ENCODE results near the gene CTSZ. TPM values are rescaled to one million over a fixed set of nuclear protein-coding genes. Genes with fewer than 3 reads are reported as not detected.
A peak's percentile ranks its signal among the peaks of the same experiment; 100 is the strongest.
"Not testable (repeated sequence)": the region's sequence is repeated elsewhere in the genome, so short reads cannot be mapped to it uniquely, and the experiment has no call there.

The CTSZ gene
- total and polyA plus RNA-seq, 2 donors = 55.1 to 165 TPM

DNA sequence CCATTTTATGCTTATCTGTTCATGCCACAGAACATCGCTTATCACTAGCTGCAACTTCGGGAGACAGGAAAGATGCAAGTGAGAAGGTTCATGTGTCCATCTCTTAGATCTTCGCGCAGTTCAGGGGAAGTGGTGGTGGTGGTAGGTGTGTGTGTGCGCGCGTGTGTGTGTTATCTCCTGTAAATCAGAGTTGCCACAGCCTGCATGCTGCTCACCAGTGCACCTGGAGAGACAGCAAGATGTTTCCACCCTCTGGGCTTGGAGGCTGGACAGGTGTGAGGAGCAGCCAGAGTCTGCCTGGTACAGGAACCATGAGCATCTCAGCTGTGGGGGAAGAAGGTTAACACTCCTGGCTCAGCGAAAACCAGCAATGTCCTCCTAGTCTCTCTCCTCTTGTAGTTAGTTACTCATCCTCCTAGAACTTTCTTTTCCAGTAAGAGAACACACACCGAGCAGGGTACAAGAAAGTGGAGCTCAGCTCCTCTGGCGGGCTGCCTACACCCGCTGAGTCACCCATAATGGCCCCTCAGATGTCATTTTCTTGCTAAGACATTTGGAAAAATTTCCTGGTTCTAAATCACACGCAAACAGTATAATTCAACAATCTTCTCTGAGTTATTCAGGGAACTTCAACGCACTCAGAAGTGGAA, 7.0 kb upstream of the CTSZ start:
- H3K4me1 ChIP-seq (ENCODE audit: insufficient read depth) = no peaks in the 10 kb centered on the region
- DNase-seq (ENCODE audit: extremely low spot score) = no peak
- no peak overlapping the region for H3K4me3 ChIP-seq (ENCODE audit: low read depth, low read length)
- no peak overlapping the region for H3K27ac ChIP-seq (ENCODE audit: low read depth)
- H3K36me3 ChIP-seq (ENCODE audit: insufficient read depth) = no peaks in the 10 kb centered on the region
- WGBS = 72% methylated on average over 13 of the region's 13 CpGs

DNA sequence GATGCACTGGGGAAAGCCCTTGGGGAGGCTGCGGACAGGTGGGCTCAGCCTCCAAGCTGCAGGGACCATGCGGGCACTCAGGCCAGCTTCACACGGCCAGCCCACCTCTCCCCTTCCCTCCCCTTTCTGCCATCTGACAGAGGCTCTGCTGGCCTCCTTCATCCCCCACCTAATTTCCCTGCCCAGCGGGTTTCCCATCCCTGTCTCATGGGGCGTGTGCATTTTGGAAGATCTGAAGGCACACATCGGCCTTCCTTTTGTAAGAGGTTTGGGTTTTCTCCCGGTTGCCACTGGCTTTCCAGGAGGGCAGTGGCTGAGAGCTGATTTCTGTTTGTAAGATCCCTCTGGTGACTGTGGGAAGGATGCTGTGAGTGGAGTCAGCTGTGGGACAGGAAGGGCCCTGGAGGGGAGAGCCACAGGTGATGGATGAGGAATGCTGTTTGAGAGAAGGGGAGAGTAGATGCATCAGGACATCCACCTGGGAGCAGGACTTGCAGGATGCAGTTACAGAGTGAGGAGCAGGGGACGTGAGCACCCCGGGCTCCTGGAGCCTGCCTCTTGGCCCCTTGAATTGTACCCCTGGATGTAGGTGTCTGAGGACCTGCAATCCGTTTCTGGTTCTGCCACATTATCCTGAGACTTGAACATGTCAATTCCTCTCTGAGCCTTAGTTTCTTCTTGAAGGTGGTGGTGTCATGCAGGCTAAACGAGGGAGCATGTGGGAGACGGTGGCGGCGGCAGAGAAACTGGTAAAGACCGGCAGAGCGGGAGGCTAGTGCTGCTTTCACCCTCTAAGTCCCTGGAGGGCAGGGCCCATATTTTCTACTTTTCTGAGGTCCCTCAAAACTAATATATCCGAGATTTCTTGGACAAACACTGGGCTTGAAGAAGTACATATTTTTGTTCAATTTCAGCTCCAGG, 6.2 kb upstream of the CTSZ start:
- Histone ChIP-seq H3K36me3 (ENCODE audit: insufficient read depth) (no peaks in the 10 kb centered on the region), H3K27ac (ENCODE audit: low read depth) (no peak overlapping the region), H3K4me3 (ENCODE audit: low read depth, low read length) (no peak overlapping the region), H3K4me1 (ENCODE audit: insufficient read depth) (no peaks in the 10 kb centered on the region)
- DNase-seq (ENCODE audit: extremely low spot score) = no peak
- 85% methylated on average over 17 of the region's 17 CpGs for WGBS

DNA sequence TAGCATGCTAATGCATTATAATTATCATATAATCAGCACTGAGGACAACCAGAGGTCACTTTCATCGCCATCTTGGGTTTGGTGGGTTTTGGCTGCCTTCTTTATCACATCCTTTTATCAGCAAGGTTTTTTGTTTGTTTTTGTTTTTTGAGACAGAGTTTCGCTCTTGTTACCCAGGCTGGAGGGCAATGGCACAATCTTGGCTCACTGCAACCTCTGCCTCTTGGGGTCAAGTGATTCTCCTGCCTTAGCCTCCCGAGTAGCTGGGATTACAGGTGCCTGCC, 4.8 kb upstream of the CTSZ start:
- H3K36me3 ChIP-seq (ENCODE audit: insufficient read depth); H3K4me1 ChIP-seq (ENCODE audit: insufficient read depth); DNase-seq (ENCODE audit: extremely low spot score); H3K27ac ChIP-seq (ENCODE audit: low read depth); H3K4me3 ChIP-seq (ENCODE audit: low read depth, low read length): not testable (repeated sequence)
- 89% methylated on average over 3 of the region's 3 CpGs for WGBS

DNA sequence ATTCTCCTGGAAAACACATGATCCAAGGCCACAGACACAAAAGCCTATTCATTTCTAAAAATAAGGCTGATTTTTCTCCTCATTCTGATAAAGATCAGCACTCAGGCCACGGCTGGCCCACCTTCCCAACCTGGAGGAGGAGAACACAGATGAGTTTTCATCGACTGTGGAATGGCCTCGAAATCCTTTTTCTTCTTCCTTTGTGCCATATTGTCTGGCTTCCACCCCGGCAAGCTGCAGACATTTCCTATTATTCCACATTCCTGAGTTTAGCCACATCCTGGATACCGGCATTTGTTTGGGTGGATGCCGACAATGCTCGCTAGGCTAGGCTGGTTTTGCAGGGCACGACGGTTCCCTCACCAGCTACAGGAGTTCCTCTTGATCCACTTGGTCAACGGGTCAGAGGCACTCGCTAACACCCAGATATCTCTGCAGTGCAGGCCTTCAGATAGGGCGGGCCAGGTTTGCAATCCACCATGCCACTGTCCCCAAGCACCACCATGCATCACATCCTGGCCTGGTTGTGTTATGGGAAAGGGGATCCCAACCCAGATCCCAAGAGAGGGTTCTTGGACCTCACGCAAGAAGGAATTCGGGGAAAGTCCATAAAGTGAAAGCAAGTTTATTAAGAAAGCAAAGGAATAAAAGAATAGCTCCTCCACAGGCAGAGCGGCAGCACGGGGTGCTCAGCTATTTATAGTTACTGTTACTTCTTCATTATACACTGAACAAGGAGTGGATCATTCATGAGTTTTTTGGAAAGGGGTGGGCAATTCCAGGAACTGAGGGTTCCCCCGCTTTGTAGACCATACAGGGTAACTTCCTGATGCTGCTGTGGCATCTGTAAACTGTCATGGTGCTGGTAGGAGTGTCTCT, 4.2 kb upstream of the CTSZ start:
- Histone ChIP-seq H3K4me3 (ENCODE audit: low read depth, low read length) (no peak overlapping the region), H3K36me3 (ENCODE audit: insufficient read depth) (no peaks in the 10 kb centered on the region), H3K4me1 (ENCODE audit: insufficient read depth) (no peaks in the 10 kb centered on the region), H3K27ac (ENCODE audit: low read depth) (no peak overlapping the region)
- WGBS = 65% methylated on average over 17 of the region's 17 CpGs
- no peak for DNase-seq (ENCODE audit: extremely low spot score)

DNA sequence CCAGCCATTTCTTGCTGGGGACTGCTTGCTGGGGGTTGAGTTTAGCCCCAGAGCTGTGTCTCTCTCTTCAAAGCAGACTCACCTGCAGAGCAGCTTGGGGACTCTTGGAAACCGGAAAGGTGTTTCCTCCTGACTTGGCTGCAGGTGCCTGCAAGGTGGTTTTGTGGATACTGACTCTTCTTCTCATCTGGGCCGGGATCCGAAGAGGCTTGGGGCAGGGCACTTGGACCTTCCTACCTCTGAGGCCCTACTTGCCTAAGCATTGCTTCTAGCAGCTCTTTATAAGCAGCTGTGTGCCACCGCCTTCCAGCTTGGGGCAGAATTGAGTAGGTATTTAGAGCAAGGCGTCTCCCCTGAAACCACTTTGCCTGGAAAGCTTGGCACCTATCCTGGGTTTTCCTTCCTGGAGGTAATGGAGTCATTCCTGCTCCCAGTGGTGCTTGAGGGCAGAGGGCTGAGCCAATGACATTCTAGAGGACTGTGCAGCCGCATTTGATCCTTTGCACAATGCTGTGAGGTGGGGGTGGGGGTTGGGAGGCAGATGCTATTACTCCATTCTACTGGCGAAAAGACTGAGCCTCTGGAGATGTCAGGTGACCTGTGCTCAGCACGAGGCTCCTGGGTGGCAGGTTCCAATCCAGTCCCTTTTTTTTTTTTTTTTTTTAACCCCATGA, 3.4 kb upstream of the CTSZ start:
- no peaks in the 10 kb centered on the region for H3K4me1 ChIP-seq (ENCODE audit: insufficient read depth)
- 77% methylated on average over 8 of the region's 8 CpGs for WGBS
- no peak overlapping the region for H3K27ac ChIP-seq (ENCODE audit: low read depth)
- no peak overlapping the region for H3K4me3 ChIP-seq (ENCODE audit: low read depth, low read length)
- DNase-seq (ENCODE audit: extremely low spot score) = no peak
- H3K36me3 ChIP-seq (ENCODE audit: insufficient read depth) = no peaks in the 10 kb centered on the region

DNA sequence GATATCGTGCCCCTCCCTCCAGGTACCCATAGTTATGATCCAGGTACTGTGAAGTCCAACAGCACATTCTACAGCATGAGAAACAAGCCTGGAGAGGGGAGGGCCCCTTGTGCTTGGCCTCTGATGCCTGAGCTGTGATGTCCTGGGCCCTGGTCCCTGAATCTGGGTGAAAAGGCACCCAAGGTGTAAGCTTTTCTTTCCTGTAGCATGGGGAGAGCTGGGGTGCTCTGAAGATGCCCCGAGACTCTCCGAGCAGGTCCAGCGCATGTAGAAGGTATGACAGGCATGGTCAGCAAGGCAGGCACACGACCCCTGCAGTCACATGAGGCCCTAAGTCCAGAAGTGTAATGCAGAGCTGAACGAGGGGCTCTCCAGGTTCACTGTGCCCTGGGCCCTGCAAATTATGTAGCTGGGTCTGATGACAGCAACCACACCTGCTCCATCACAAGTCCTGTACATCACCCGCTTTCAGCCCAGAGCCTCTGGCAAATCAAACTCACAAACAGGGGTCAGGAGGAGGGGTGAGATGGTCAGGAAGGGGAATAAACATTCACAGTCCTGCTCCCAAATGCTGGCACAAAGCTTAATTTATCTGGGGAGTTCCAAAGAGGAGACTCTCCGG, 1.8 kb upstream of the CTSZ start:
- no peak overlapping the region for H3K27ac ChIP-seq (ENCODE audit: low read depth)
- no peak for DNase-seq (ENCODE audit: extremely low spot score)
- WGBS = 87% methylated on average over 8 of the region's 8 CpGs
- H3K36me3 ChIP-seq (ENCODE audit: insufficient read depth) = no peaks in the 10 kb centered on the region
- no peak overlapping the region for H3K4me3 ChIP-seq (ENCODE audit: low read depth, low read length)
- no peaks in the 10 kb centered on the region for H3K4me1 ChIP-seq (ENCODE audit: insufficient read depth)

DNA sequence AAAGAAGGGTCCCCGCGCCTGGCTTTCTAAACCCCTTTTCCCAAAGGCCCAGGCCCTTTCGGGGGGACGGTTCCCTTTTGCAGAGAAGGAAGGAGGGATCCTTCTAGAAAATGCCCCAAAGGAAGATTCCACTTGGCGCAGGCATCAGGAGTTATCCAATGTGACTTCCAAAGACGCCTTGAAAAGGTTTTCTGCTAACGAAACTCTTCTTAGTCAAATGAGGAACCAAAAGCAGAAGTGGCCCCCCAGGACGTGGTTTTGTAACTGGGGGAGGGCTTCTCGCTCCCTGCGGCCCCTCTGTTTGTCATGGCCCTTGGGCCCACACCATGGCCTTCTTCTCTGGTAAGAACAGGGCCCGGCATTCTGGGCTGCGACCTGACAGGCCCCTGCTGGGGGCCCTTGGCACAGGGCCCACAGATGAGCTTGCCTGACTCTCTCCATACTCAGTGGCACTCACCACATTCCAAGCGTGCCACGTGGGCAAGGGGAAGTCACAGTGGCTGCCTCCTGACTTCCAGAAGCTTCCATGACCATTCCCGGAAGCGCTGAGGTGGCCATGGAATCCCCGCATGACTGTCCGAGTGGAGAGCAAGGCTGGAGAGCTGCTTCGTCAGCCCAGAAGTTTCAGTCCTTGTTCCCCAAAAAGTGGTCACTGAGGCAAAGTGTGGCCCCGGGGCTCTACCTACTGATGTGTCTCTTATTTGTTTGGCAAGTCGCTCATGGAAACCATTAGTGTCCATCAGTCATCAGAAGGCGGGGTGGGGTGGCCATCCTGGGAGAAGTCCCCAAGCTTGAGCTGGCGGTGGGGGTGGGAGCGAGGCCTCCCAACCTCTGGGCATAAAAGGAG, 834 bp upstream of the CTSZ start:
- Histone ChIP-seq H3K27ac (ENCODE audit: low read depth) (no peak overlapping the region), H3K4me3 (ENCODE audit: low read depth, low read length) (peak overlapping the region; percentile 77), H3K36me3 (ENCODE audit: insufficient read depth) (no peaks in the 10 kb centered on the region), H3K4me1 (ENCODE audit: insufficient read depth) (no peaks in the 10 kb centered on the region)
- WGBS = 87% methylated on average over 24 of the region's 24 CpGs
- DNase-seq (ENCODE audit: extremely low spot score) = no peak

DNA sequence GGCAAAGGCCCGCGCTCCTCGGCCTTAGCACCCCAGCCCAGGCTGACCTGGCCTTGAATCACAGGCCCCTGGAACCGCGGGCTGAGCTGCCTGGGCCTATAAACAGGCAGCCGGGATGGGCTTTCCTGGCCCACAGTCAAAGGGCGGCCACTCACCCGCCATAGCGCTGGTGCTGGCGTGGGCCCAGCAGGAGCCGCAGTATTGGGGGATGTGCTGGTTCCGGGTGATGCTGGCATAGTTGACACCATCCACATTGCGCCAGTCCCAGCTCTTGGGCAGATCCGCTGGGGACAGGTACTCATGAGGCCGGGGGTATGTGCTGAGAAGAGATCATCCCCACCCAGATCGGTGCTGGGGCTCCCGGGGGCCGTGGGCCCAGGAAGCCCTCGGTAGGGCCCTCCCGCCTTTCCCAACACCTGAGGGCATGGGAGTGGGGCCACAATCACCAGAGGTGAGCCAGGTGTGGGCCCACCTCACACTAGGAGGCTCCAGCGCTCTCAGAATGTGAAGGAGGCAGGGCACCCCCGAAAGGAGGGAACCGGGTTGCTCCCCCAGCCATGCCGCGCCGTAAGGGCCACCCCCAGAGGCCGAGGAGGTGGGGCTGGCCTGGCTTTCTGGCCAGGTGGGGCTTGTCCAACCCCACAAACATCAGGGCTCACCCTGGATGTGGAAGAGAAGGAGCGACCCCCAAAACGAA, 739 bp downstream of the CTSZ start:
- WGBS = 34% methylated on average over 29 of the region's 29 CpGs
- DNase-seq (ENCODE audit: extremely low spot score) = no peak
- H3K4me3 ChIP-seq (ENCODE audit: low read depth, low read length) = peak overlapping the region; percentile 77
- H3K4me1 ChIP-seq (ENCODE audit: insufficient read depth) = no peaks in the 10 kb centered on the region
- peak overlapping the region; percentile 35 for H3K27ac ChIP-seq (ENCODE audit: low read depth)
- no peaks in the 10 kb centered on the region for H3K36me3 ChIP-seq (ENCODE audit: insufficient read depth)

DNA sequence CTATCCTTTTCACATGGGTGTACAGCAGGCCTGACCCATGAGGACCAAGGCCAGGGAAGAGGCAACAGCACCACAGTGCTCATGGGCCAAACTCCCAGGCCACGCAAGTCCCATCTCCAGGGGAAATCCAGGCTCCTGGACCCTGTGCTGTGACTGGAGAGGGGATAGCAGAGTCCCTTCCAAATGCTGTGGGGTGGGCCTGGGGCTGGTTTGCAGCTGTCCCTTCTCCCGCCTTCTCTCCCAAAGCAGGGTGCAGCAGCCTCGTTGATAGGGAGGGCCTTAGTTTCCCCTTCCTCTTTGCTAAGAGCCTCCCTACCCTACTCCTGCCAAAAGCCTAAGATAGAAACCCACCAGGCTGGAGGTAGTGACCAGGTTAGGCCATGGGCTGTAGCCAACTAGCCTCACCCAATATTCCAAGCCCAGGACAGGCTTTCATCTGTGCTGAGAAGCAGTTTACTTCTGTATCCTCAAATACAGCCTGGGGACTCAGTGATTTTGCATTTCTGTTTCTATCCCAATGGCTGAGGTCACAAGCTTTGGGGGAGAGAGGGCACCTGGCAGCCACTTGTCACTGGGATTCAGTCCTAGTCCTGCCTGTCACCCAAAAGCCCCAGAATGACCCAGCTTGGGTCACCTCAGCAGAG, 1.4 kb downstream of the CTSZ start:
- Histone ChIP-seq H3K36me3 (ENCODE audit: insufficient read depth) (no peaks in the 10 kb centered on the region), H3K4me3 (ENCODE audit: low read depth, low read length) (peak overlapping the region; percentile 77), H3K4me1 (ENCODE audit: insufficient read depth) (no peaks in the 10 kb centered on the region), H3K27ac (ENCODE audit: low read depth) (no peak overlapping the region)
- DNase-seq (ENCODE audit: extremely low spot score) = no peak
- WGBS = 84% methylated on average over 3 of the region's 3 CpGs

DNA sequence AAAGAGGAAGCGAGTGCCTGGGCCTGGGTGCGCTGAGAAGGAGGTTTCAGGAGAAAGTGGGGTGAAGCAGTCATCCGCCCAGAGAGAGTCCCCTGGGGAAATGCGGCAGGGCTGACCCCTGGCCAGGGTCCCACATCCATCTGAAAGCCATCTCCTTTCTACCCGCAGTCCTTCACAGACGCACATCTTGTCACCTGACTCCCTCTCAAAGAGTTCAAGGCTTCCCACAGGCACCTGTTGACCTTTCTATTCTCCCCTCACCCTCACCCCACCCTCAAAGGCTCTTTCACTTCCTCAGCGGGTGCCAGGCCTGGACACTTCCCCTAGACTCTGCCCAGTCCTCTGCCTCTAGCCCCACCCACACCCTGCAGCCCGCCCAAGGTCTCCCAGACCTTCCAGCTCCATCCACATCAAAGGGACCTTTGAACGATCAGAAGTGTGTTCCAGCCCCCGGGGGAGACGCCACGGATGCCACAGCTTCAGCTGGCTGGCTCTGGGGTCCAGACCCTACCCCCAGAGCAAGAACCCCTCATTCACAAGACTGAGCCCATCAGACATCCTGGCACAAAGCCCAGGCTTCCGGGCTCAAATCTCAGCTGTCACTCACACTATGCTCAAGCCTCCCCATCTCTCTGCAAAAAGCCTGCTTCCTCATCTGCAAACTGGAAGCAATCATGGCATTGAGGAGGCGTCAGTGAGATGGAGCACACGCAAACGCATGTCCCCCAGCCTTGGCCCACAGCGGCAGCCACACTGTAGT, 2.1 kb downstream of the CTSZ start:
- Histone ChIP-seq H3K36me3 (ENCODE audit: insufficient read depth) (no peaks in the 10 kb centered on the region), H3K4me3 (ENCODE audit: low read depth, low read length) (no peak overlapping the region), H3K27ac (ENCODE audit: low read depth) (no peak overlapping the region), H3K4me1 (ENCODE audit: insufficient read depth) (no peaks in the 10 kb centered on the region)
- WGBS = 61% methylated on average over 17 of the region's 17 CpGs
- DNase-seq (ENCODE audit: extremely low spot score) = no peak

DNA sequence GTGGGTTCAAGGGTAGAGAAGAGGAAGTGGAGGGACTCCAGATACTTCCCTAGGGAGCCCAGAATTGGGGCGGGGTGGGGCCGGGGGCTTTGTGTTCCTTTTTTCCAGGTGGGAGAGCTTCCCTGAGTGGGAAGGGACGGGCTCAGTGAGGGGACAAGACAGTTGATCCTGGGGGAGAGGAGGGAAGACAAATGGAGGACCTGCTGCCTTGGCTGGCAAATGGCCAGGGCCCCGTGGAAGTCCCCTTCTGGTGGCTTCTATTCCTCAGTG, 2.6 kb downstream of the CTSZ start:
- H3K27ac ChIP-seq (ENCODE audit: low read depth) = no peak overlapping the region
- no peaks in the 10 kb centered on the region for H3K4me1 ChIP-seq (ENCODE audit: insufficient read depth)
- H3K4me3 ChIP-seq (ENCODE audit: low read depth, low read length) = no peak overlapping the region
- WGBS = 74% methylated on average over 4 of the region's 4 CpGs
- H3K36me3 ChIP-seq (ENCODE audit: insufficient read depth) = no peaks in the 10 kb centered on the region
- no peak for DNase-seq (ENCODE audit: extremely low spot score)

Measured in urinary bladder (tissue), 4 donors.